RPMI7951 (cell line): ENCODE data around the gene DUSP1. TPM values are rescaled to one million over a fixed set of nuclear protein-coding genes. Genes with fewer than 3 reads are reported as not detected.

Source experiments
- DNase-seq: peaks from one replicate; pipeline ENCODE4 v3.0.0-alpha.2; 2012; ENCODE audit warnings: low read depth
- total RNA-seq: library from RNA; depleted of rRNA; stranded (reverse); fragments of >200 nt; shearing (Covaris generic); gene quantifications from 2 replicates; pipeline ENCODE4 v1.2.3, GENCODE V29; 2014; rRNA removed

Gene DUSP1
- total RNA-seq, 1 experiment from 2014 or later: 9.7 TPM

DNA sequence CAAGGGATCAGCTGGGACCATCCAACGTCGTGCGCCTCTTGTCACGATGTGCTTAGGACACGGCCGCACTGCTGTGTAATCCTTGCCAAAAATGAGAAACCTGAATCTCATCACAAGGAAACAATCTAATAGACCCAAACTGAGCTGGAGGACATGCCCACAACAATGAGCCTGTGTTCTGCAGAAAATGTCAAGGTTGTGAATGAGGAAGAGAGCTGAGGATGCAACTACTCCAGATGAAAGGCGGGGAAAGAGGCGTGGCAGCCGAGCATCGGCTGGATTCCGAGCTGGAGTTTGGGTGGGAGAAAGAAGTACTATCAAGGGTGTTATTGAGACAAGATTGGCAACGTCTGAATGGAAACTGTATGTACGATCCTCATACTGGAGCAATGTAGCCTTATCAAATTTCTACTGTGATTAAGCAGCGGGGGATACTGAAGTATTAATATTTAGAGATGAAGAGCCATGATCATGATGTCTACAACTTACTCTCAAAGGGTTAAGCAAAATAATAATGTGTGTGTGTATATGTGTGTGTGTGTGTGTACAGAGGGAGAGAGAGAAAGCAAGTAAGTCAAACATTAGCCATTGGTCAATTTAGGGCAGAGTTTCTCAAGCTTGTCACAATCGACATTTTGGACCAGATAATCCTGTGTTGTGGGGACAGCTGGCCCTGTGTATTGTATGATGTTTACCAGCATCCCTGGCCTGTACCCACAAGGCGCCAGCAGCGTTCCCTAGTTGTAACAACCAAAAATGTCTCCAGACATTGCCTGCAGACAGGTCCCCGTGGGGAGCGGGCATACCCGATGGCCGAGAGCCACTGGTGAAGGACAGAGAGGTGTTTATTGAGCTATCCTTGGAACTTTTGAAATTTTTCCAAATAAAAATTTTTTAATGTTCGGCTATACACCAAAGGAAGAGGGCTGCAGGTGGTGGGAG lies 46.5 kb downstream of the DUSP1 start:
- no peak for DNase-seq

GRCh38 chr5:172723508-172723907 lies 47.5 kb downstream of the DUSP1 start:
- DNase-seq: no peak

GRCh38 chr5:172722327-172722815 lies 48.6 kb downstream of the DUSP1 start:
- no peak for DNase-seq

DNA sequence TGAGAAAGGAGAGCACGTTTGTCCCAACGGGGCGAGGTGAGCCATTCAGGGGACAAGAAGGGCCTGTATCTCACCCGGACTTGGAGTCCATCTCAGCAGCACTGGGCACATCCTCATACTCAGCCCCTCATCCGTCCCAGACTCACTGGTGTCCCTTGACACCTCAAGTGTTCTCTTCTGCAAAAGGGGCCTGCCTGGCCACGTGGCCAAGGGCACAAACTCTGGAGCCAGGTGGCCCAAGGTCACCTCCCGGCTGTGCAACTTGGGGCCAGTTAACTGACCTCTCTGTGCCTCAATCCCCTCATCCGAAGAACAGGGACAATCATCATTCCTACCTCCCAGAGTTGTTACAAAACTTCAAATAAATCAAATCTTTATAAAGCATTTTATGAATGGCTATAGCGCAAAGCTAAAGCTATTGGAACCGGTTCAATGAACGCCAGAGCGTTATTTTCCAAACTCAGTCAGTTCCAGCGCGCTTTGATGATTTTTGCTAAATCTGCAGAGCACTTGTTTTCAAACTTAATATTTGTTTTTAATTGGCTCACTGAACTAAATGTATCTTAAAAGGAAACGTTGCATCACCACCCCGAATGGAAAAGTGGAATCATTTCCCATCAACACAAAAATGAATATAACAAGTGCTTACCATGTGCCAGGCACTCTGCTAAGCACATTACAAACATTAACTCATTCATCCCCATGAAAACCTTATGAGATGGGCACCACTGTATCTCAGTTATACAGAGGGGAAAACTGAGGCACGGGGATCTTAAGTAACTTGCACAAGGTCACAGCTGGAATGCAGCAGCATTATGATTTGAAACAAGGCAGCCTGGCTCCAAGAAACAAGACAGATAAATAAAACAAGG lies 49.3 kb downstream of the DUSP1 start:
- DNase-seq: no peak

DNA sequence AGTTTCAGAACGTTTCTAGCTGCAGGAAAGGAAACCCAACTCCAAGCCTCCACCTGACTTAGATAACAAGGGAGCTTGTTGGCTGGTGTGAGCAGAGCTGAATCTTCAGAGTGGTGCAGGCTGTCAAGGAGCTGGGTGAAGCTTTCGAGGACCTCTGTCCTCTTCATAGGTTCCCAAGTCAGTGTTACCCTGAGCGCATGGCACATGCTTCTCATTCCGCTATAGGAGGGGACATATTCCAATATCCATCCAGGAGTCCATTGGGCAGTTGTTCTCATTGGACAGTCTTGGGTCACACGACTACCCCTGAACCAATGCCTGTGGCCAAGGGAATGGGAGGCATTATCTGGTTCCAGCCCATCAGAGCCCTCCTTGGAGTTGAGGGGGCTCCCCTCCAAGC lies 50.3 kb downstream of the DUSP1 start:
- no peak for DNase-seq

DNA sequence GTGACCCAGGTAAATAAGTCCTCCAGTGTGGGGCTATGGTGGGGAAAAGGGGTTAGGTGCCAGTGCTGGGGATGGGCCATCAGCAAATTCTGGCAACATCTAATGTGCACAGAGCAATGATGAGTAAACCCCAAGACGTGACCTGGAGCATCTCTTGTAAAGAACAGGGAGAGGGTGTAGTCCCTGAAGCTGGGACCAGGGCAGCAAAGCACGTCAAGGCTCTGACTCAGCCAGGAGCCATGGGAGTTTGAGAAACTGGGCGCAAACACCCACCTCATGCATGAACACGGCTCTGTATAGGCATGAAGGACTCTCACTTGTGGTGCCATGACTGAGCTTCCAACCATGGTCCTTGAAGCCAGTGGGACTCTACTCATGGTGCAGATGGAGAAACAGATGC lies 51.8 kb downstream of the DUSP1 start:
- DNase-seq: no peak

GRCh38 chr5:172718527-172719114 lies 52.4 kb downstream of the DUSP1 start:
- no peak for DNase-seq

Other genes with a start within 250 kb of the DUSP1 start
- 3.8 and 5.9 TPM in 2 replicates for gene NEURL1B, start 129.9 kb downstream of the DUSP1 start, total RNA-seq
- gene ERGIC1, start 63.1 kb upstream of the DUSP1 start, total RNA-seq: 71.8 and 91.3 TPM in 2 replicates
- 97.3 and 97.4 TPM in 2 replicates for gene RPL26L1, start 188.2 kb upstream of the DUSP1 start, total RNA-seq
- 96.0 and 115 TPM in 2 replicates for gene ATP6V0E1, start 212.6 kb upstream of the DUSP1 start, total RNA-seq